ENCODE measurements around the gene CHST9.

- no peak for TF ChIP-seq CTCF (IDR thresholded peaks at IDR 0.05)
- no peak for TF ChIP-seq EP300 (IDR thresholded peaks at IDR 0.05)
These were observed 109.3 kb downstream of the CHST9 start for GRCh38 chr18:27075828-27076227.
